ENCODE measurements around the gene POU2F1.

- no peak for TF ChIP-seq CTCF (IDR thresholded peaks at IDR 0.05)
- TF ChIP-seq POLR2A (IDR thresholded peaks at IDR 0.05): no peak
Measured at GRCh38 chr1:167301355-167301754, 80.7 kb downstream of the POU2F1 start.

All from body of pancreas (tissue), 4 donors.